NT2/D1 (cell line): ENCODE data around the gene ARMH1.

ENCODE experiments used
- YY1 ChIP-seq: IDR thresholded peaks from 2 replicates; pipeline ENCODE4 v1.6.1; 2011; ENCODE audit not compliant: insufficient read length, insufficient read depth
- ZNF274 ChIP-seq: IDR thresholded peaks from 2 replicates; pipeline ENCODE4 v1.6.1; 2011; ENCODE audit warnings: mild to moderate bottlenecking, low read depth, low read length

GRCh38 chr1:44693159-44693558, 18.6 kb downstream of the ARMH1 start:
- TF ChIP-seq ZNF274 (no peak), YY1 (no peak)
